HEK293 (cell line): ENCODE results near the gene IRAK3.
"Not testable (repeated sequence)": the region's sequence is repeated elsewhere in the genome, so short reads cannot be mapped to it uniquely, and the experiment has no call there.

Experiments
- CTCF ChIA-PET: fragments of 350-600 bp; formaldehyde crosslinking; extraction: SDS; loops from one replicate; lab custom pipeline; 2021; ENCODE audit warnings: antibody characterized with exemption; lab: Yijun Ruan, JAX
- POLR2A ChIA-PET: fragments of 300-600 bp; formaldehyde crosslinking; extraction: SDS; loops from one replicate; lab custom pipeline; 2020; ENCODE audit warnings: antibody characterized with exemption, inconsistent platforms; lab: Yijun Ruan, JAX
- H3K27ac ChIP-seq: fragments of 200-500 bp; sonication (Bioruptor generic); 2 replicates; pipeline ENCODE4 v1.5.1; 2014; ENCODE audit warnings: low read depth, low read length, control low read depth, inconsistent platforms; ENCODE audit errors: extremely low read depth
- H3K36me3 ChIP-seq, 2 experiments: fragments of 200-500 bp in 1 of 2; sonication (Bioruptor generic) in 1 of 2; 1 replicate in 1 of 2; 2 replicates in 1 of 2; pipeline ENCODE4 v1.5.1; 2014 to 2017; ENCODE audit warnings: inconsistent platforms in 2 of 2, low read length in 2 of 2; ENCODE audit not compliant: control insufficient read depth in 2 of 2, insufficient read depth in 1 of 2
- H3K4me1 ChIP-seq: fragments of 200-500 bp; sonication (Bioruptor generic); 2 replicates; pipeline ENCODE4 v1.5.1; 2014; ENCODE audit warnings: mild to moderate bottlenecking, low read length, inconsistent platforms; ENCODE audit not compliant: control insufficient read depth, insufficient read depth
- H3K4me3 ChIP-seq: 2 replicates; pipeline ENCODE4 v1.5.1; 2011; ENCODE audit warnings: low read depth, mild to moderate bottlenecking, control low read depth, low read length, moderate library complexity
- H3K9me3 ChIP-seq: fragments of 200-500 bp; sonication (Bioruptor generic); 2 replicates; pipeline ENCODE4 v1.5.1; 2014; ENCODE audit warnings: low read depth, low read length, inconsistent platforms; ENCODE audit not compliant: control insufficient read depth, insufficient read depth
- EGR2 ChIP-seq: fragments of 450-650 bp; formaldehyde crosslinking; IDR thresholded peaks from 2 replicates; pipeline ENCODE4 v1.5.1; 2016; ENCODE audit warnings: low read depth, missing biosample characterization, missing genetic modification characterization
- GLI4 ChIP-seq: fragments of 450-650 bp; formaldehyde crosslinking; IDR thresholded peaks from 2 replicates; pipeline ENCODE4 v1.5.1; 2016; ENCODE audit warnings: missing biosample characterization, missing genetic modification characterization
- OSR2 ChIP-seq: fragments of 450-650 bp; formaldehyde crosslinking; IDR thresholded peaks from 2 replicates; pipeline ENCODE4 v1.5.1; 2016; ENCODE audit warnings: missing biosample characterization, missing genetic modification characterization
- REPIN1 ChIP-seq: fragments of 450-650 bp; formaldehyde crosslinking; IDR thresholded peaks from 2 replicates; pipeline ENCODE4 v1.5.1; 2017; ENCODE audit warnings: missing biosample characterization, missing genetic modification characterization, low read depth
- TRIM28 ChIP-seq: IDR thresholded peaks from 2 replicates; pipeline ENCODE4 v1.6.1; 2011; ENCODE audit warnings: low read length, control low read depth, borderline replicate concordance
- ZFP41 ChIP-seq: fragments of 450-650 bp; formaldehyde crosslinking; IDR thresholded peaks from 2 replicates; pipeline ENCODE4 v1.5.1; 2016; ENCODE audit warnings: missing biosample characterization, missing genetic modification characterization, borderline replicate concordance
- ZIC2 ChIP-seq: fragments of 450-650 bp; formaldehyde crosslinking; IDR thresholded peaks from 2 replicates; pipeline ENCODE4 v1.5.1; 2016; ENCODE audit warnings: missing biosample characterization, missing genetic modification characterization
- ZNF155 ChIP-seq: fragments of 450-650 bp; formaldehyde crosslinking; IDR thresholded peaks from 2 replicates; pipeline ENCODE4 v1.5.1; 2016; ENCODE audit warnings: missing biosample characterization, missing genetic modification characterization
- ZNF202 ChIP-seq: fragments of 450-650 bp; formaldehyde crosslinking; IDR thresholded peaks from 2 replicates; pipeline ENCODE4 v1.5.1; 2016; ENCODE audit warnings: missing biosample characterization, missing genetic modification characterization, borderline replicate concordance
- ZNF335 ChIP-seq: fragments of 450-650 bp; formaldehyde crosslinking; conservative IDR thresholded peaks from 2 replicates; pipeline ENCODE4 v1.5.1; 2016; ENCODE audit warnings: missing biosample characterization, missing genetic modification characterization
- ZNF391 ChIP-seq: fragments of 450-650 bp; formaldehyde crosslinking; IDR thresholded peaks from 2 replicates; pipeline ENCODE4 v1.5.1; 2016; ENCODE audit warnings: low read depth, missing biosample characterization, missing genetic modification characterization, borderline replicate concordance
- ZNF48 ChIP-seq: fragments of 450-650 bp; formaldehyde crosslinking; IDR thresholded peaks from 2 replicates; pipeline ENCODE4 v1.5.1; 2016; ENCODE audit warnings: missing biosample characterization, missing genetic modification characterization
- ZNF600 ChIP-seq: fragments of 450-650 bp; formaldehyde crosslinking; IDR thresholded peaks from 2 replicates; pipeline ENCODE4 v1.5.1; 2016; ENCODE audit warnings: missing biosample characterization, missing genetic modification characterization
- ZNF76 ChIP-seq: fragments of 450-650 bp; formaldehyde crosslinking; IDR thresholded peaks from 2 replicates; pipeline ENCODE4; 2016; ENCODE audit warnings: low read depth, missing biosample characterization, missing genetic modification characterization, borderline replicate concordance
- ZNF777 ChIP-seq: fragments of 450-650 bp; formaldehyde crosslinking; IDR thresholded peaks from 2 replicates; pipeline ENCODE4 v1.5.1; 2017; ENCODE audit warnings: missing biosample characterization, missing genetic modification characterization, borderline replicate concordance
- ZNF792 ChIP-seq: fragments of 450-650 bp; formaldehyde crosslinking; IDR thresholded peaks from 2 replicates; pipeline ENCODE4 v1.5.1; 2016; ENCODE audit warnings: missing biosample characterization, missing genetic modification characterization
- TF ChIP-seq, protein P1 (sequence below): fragments of 450-650 bp; formaldehyde crosslinking; IDR thresholded peaks from 2 replicates; pipeline ENCODE4 v1.5.1; 2016; ENCODE audit warnings: missing biosample characterization, missing genetic modification characterization, borderline replicate concordance
- TF ChIP-seq, protein P2 (sequence below): fragments of 450-650 bp; formaldehyde crosslinking; IDR thresholded peaks from 2 replicates; pipeline ENCODE4 v1.5.1; 2016; ENCODE audit warnings: missing biosample characterization, missing genetic modification characterization
- TF ChIP-seq, protein P3 (sequence below): sonication (generic); formaldehyde crosslinking; IDR thresholded peaks from 2 replicates; pipeline ENCODE4 v1.8.1; 2022; ENCODE audit warnings: mild to moderate bottlenecking, moderate library complexity, missing genetic modification reagents
- TF ChIP-seq, protein P4 (sequence below): fragments of 450-650 bp; formaldehyde crosslinking; IDR thresholded peaks from 2 replicates; pipeline ENCODE4 v1.5.1; 2016; ENCODE audit warnings: missing biosample characterization, missing genetic modification characterization

IRAK3 gene

DNA sequence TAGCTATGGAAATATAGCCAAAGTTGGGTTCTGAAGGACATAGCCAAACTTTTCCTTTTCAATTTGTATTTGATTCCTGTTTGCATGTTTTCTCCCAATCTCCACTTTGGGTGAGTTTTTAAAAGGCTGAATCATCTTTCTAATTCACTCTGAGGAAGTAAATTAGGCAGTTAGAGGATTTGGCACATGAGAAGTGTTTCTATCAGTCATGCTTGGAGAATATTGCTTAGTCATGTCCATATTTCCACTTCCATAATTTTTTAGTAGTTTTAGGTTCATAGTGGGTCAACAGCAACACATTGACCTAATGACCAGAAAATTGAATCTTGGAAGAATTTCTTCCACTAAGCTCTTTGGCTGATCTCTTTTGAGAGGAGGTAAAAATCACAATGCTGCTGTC, 21.8 kb downstream of the IRAK3 start:
- Histone ChIP-seq H3K36me3 (no peaks in the 10 kb centered on the region), H3K4me3 (no peak overlapping the region), H3K27ac (no peak overlapping the region), H3K4me1 (no peaks in the 10 kb centered on the region), H3K9me3 (no peaks in the 10 kb centered on the region)
- CTCF ChIA-PET = interaction anchor here (0.6 kb wide), 2 partner anchors 23 to 92 kb away, joined by 3 read pairs; no protein-coding TSS in a partner anchor
- TF ChIP-seq EGR2 (tag by site-specific recombination) (no peak), GLI4 (tag by site-specific recombination) (no peak), ZNF391 (tag by site-specific recombination) (no peak), REPIN1 (tag by site-specific recombination) (no peak), ZNF202 (tag by site-specific recombination) (no peak), ZNF155 (no peak), ZIC2 (tag by site-specific recombination) (no peak), ZNF792 (tag by site-specific recombination) (no peak), ZNF76 (tag by site-specific recombination) (no peak)
- TF ChIP-seq, protein P1, sequence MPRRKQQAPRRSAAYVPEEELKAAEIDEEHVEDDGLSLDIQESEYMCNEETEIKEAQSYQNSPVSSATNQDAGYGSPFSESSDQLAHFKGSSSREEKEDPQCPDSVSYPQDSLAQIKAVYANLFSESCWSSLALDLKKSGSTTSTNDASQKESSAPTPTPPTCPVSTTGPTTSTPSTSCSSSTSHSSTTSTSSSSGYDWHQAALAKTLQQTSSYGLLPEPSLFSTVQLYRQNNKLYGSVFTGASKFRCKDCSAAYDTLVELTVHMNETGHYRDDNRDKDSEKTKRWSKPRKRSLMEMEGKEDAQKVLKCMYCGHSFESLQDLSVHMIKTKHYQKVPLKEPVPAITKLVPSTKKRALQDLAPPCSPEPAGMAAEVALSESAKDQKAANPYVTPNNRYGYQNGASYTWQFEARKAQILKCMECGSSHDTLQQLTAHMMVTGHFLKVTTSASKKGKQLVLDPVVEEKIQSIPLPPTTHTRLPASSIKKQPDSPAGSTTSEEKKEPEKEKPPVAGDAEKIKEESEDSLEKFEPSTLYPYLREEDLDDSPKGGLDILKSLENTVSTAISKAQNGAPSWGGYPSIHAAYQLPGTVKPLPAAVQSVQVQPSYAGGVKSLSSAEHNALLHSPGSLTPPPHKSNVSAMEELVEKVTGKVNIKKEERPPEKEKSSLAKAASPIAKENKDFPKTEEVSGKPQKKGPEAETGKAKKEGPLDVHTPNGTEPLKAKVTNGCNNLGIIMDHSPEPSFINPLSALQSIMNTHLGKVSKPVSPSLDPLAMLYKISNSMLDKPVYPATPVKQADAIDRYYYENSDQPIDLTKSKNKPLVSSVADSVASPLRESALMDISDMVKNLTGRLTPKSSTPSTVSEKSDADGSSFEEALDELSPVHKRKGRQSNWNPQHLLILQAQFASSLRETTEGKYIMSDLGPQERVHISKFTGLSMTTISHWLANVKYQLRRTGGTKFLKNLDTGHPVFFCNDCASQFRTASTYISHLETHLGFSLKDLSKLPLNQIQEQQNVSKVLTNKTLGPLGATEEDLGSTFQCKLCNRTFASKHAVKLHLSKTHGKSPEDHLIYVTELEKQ = no peak
- TF ChIP-seq, protein P2, sequence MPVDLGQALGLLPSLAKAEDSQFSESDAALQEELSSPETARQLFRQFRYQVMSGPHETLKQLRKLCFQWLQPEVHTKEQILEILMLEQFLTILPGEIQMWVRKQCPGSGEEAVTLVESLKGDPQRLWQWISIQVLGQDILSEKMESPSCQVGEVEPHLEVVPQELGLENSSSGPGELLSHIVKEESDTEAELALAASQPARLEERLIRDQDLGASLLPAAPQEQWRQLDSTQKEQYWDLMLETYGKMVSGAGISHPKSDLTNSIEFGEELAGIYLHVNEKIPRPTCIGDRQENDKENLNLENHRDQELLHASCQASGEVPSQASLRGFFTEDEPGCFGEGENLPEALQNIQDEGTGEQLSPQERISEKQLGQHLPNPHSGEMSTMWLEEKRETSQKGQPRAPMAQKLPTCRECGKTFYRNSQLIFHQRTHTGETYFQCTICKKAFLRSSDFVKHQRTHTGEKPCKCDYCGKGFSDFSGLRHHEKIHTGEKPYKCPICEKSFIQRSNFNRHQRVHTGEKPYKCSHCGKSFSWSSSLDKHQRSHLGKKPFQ (tag by site-specific recombination) = no peak
- POLR2A ChIA-PET = no interaction called here

DNA sequence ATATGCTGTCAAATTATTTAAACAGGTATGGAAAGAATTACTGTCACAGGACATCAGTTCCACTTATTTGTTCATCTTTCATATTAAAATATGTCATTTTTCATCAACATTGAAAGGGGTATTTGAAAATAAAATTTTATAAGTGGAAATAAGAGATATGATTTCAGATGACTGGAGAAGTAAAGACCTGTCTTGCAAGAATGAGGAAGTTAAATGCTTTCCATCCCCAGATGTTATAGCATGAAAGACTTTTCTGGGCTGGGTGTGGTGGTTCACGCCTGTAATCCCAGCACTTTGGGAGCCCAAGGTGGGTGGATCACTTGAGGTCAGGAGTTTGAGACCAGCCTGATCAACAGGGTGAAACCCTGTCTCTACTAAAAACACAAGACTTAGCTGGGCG, 22.6 kb downstream of the IRAK3 start:
- H3K4me1 ChIP-seq, H3K36me3 ChIP-seq, H3K9me3 ChIP-seq, H3K27ac ChIP-seq, POLR2A ChIA-PET, H3K4me3 ChIP-seq: not testable (repeated sequence)
- CTCF ChIA-PET = interaction anchor here (0.6 kb wide), 1 partner anchor 22 kb away, joined by 3 read pairs; no protein-coding TSS in a partner anchor

DNA sequence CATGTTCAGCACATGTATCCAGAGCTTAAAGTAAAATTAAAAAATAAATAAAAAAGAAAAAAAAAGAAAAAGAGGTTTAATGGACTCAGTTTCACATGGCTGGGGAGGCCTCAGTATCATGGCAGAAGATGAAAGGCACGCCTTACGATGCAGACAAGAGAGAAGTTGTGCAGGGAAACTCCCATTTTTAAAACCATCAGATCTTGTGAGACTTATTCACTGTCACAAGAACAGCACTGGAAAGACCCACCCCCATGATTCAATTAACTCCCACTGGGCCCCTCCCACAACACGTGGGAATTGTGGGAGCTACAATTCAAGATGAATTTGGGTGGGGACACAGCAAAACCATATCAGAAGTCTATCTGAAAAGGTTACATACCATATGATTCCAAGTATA, 24.0 kb downstream of the IRAK3 start:
- H3K4me1 ChIP-seq, H3K36me3 ChIP-seq, H3K27ac ChIP-seq, H3K4me3 ChIP-seq, H3K9me3 ChIP-seq, CTCF ChIA-PET: not testable (repeated sequence)
- POLR2A ChIA-PET = interaction anchor here (0.6 kb wide), 1 partner anchor 29 kb away, joined by 5 read pairs; no protein-coding TSS in a partner anchor

DNA sequence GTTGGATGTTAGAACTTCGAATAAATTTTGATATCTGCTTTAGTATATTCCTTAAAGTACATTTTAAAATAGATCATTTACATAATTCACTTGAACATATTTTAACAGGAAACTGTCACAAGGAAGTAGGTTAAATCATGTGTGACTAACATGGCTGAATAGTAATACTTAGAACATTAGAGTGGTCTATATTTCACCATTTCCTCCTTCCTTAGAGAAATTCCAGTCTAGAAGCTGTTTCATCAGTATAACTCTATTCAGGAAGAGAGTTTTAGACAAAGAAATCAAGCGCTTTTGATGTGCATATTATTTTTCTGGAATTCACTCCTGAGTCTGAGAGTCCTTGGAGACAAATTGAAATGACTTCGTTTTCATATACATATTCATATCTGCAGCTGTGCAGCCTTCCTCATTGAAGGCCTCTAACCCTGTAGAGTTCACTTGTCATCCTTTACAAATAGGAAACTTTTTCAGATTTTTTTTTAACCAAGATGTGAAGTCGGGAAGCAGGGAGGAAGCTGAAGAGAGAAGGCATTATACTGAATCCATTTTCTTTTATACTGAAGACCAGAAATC, 28.4 kb downstream of the IRAK3 start:
- POLR2A ChIA-PET = no interaction called here
- no peaks in the 10 kb centered on the region for H3K36me3 ChIP-seq
- H3K27ac ChIP-seq = no peak overlapping the region
- CTCF ChIA-PET = no interaction called here
- no peak overlapping the region for H3K4me3 ChIP-seq
- H3K9me3 ChIP-seq = no peaks in the 10 kb centered on the region
- no peaks in the 10 kb centered on the region for H3K4me1 ChIP-seq
- no peak for TF ChIP-seq ZNF600 (tag by site-specific recombination)
- TF ChIP-seq, protein P3, sequence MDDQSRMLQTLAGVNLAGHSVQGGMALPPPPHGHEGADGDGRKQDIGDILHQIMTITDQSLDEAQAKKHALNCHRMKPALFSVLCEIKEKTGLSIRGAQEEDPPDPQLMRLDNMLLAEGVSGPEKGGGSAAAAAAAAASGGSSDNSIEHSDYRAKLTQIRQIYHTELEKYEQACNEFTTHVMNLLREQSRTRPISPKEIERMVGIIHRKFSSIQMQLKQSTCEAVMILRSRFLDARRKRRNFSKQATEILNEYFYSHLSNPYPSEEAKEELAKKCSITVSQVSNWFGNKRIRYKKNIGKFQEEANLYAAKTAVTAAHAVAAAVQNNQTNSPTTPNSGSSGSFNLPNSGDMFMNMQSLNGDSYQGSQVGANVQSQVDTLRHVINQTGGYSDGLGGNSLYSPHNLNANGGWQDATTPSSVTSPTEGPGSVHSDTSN (CRISPR knock-in tag) = no peak
- TF ChIP-seq OSR2 (tag by site-specific recombination) = no peak
- TF ChIP-seq ZFP41 = no peak
- TF ChIP-seq TRIM28 = no peak
- TF ChIP-seq ZNF335 (tag by site-specific recombination) = no peak
- TF ChIP-seq ZNF48 (tag by site-specific recombination) = no peak
- no peak for TF ChIP-seq ZNF777 (tag by site-specific recombination)
- TF ChIP-seq, protein P4, sequence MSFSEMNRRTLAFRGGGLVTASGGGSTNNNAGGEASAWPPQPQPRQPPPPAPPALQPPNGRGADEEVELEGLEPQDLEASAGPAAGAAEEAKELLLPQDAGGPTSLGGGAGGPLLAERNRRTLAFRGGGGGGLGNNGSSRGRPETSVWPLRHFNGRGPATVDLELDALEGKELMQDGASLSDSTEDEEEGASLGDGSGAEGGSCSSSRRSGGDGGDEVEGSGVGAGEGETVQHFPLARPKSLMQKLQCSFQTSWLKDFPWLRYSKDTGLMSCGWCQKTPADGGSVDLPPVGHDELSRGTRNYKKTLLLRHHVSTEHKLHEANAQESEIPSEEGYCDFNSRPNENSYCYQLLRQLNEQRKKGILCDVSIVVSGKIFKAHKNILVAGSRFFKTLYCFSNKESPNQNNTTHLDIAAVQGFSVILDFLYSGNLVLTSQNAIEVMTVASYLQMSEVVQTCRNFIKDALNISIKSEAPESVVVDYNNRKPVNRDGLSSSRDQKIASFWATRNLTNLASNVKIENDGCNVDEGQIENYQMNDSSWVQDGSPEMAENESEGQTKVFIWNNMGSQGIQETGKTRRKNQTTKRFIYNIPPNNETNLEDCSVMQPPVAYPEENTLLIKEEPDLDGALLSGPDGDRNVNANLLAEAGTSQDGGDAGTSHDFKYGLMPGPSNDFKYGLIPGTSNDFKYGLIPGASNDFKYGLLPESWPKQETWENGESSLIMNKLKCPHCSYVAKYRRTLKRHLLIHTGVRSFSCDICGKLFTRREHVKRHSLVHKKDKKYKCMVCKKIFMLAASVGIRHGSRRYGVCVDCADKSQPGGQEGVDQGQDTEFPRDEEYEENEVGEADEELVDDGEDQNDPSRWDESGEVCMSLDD (tag by site-specific recombination) = no peak
